GM23338 (cell line): Measurements from ENCODE around the gene NLGN1. TPM values are rescaled to one million over a fixed set of nuclear protein-coding genes. Genes with fewer than 3 reads are reported as not detected.

Experiments
- ATAC-seq: fragments of 200-7000 bp; cut with Tn5 transposase; 3 replicates; pipeline ENCODE4 v1.9.1; 2020
- DNase-seq: peaks from one replicate; pipeline ENCODE4 v3.0.0-alpha.2; 2015; ENCODE audit warnings: low spot score
- H2AFZ ChIP-seq: fragments of 200-600 bp; sonication (generic); 2 replicates; pipeline ENCODE4 v1.8.0; 2016; ENCODE audit warnings: antibody characterized with exemption, mild to moderate bottlenecking, moderate library complexity
- H3F3A ChIP-seq: fragments of 200-600 bp; sonication (generic); replicated peaks from 2 replicates; pipeline ENCODE4 v1.8.0; 2017; ENCODE audit warnings: antibody characterized with exemption, mixed run types, low read depth
- H3K27ac ChIP-seq: fragments of 200-600 bp; sonication (generic); 2 replicates; pipeline ENCODE4 v1.6.1; 2016; ENCODE audit warnings: low read depth
- H3K27me3 ChIP-seq: fragments of 200-600 bp; sonication (generic); 2 replicates; pipeline ENCODE4 v1.8.0; 2016; ENCODE audit warnings: mild to moderate bottlenecking, mixed run types, moderate library complexity; ENCODE audit not compliant: insufficient read depth
- H3K36me3 ChIP-seq: fragments of 200-600 bp; sonication (generic); 2 replicates; pipeline ENCODE4 v1.8.0; 2016; ENCODE audit warnings: mild to moderate bottlenecking; ENCODE audit not compliant: insufficient read depth
- H3K4me1 ChIP-seq: fragments of 200-600 bp; sonication (generic); 2 replicates; pipeline ENCODE4 v1.8.0; 2016; ENCODE audit warnings: mild to moderate bottlenecking, moderate library complexity; ENCODE audit not compliant: insufficient read depth
- H3K4me2 ChIP-seq: fragments of 200-600 bp; sonication (generic); 2 replicates; pipeline ENCODE4 v1.7.1; 2017; ENCODE audit warnings: mixed run types
- H3K4me3 ChIP-seq: fragments of 200-600 bp; sonication (generic); 2 replicates; pipeline ENCODE4 v1.6.1; 2016; ENCODE audit warnings: mixed run types
- H3K79me2 ChIP-seq: fragments of 200-600 bp; sonication (generic); replicated peaks from 2 replicates; pipeline ENCODE4 v1.8.0; 2017; ENCODE audit warnings: mild to moderate bottlenecking; ENCODE audit not compliant: insufficient read depth
- H3K9me2 ChIP-seq: fragments of 200-600 bp; sonication (generic); 2 replicates; pipeline ENCODE4 v1.8.0; 2017; ENCODE audit not compliant: insufficient read depth
- H4K20me1 ChIP-seq: fragments of 200-600 bp; sonication (generic); replicated peaks from 2 replicates; pipeline ENCODE4 v1.8.0; 2017; ENCODE audit warnings: mild to moderate bottlenecking; ENCODE audit not compliant: insufficient read depth
- H3K27ac Mint-ChIP-seq: 2 replicates; pipeline ENCODE4 v1.8.0; 2020; ENCODE audit warnings: inconsistent platforms, mild to moderate bottlenecking, moderate library complexity, mixed read lengths
- H3K27me3 Mint-ChIP-seq: 3 replicates; pipeline ENCODE4 v1.8.0; 2022; ENCODE audit warnings: low read depth, mild to moderate bottlenecking, moderate library complexity, mixed read lengths, inconsistent platforms; ENCODE audit not compliant: insufficient read depth, poor library complexity
- H3K36me3 Mint-ChIP-seq: 3 replicates; pipeline ENCODE4 v1.8.0; 2021; ENCODE audit warnings: low read depth, mild to moderate bottlenecking, inconsistent platforms, moderate library complexity, mixed read lengths
- H3K4me1 Mint-ChIP-seq: 3 replicates; pipeline ENCODE4 v1.8.0; 2020; ENCODE audit warnings: mild to moderate bottlenecking, inconsistent platforms, mixed read lengths
- H3K4me3 Mint-ChIP-seq: 3 replicates; pipeline ENCODE4 v1.8.0; 2021; ENCODE audit warnings: moderate library complexity, mild to moderate bottlenecking, inconsistent platforms, mixed read lengths
- H3K9me3 Mint-ChIP-seq: 3 replicates; pipeline ENCODE4 v1.8.0; 2020; ENCODE audit warnings: moderate library complexity, mild to moderate bottlenecking, inconsistent platforms, mixed read lengths
- EZH2 ChIP-seq: fragments of 200-600 bp; sonication (generic); IDR thresholded peaks from one replicate; pipeline ENCODE4 v1.8.0; 2017; ENCODE audit warnings: antibody characterized with exemption, mild to moderate bottlenecking, low read depth; ENCODE audit not compliant: unreplicated experiment
- EZH2phosphoT487 ChIP-seq: fragments of 200-600 bp; sonication (generic); IDR thresholded peaks from one replicate; pipeline ENCODE4 v1.8.1; 2018; ENCODE audit warnings: antibody characterized with exemption; ENCODE audit not compliant: unreplicated experiment
- NANOG ChIP-seq: IDR thresholded peaks from 2 replicates; pipeline ENCODE4 v1.6.1; 2016; ENCODE audit warnings: antibody characterized with exemption, borderline replicate concordance
- STAT1 ChIP-seq: IDR thresholded peaks from one replicate; pipeline ENCODE4 v1.6.1; 2016; ENCODE audit warnings: antibody characterized with exemption; ENCODE audit not compliant: unreplicated experiment
- ZNF114 ChIP-seq: fragments of 250-450 bp; sonication (Bioruptor Pico); IDR thresholded peaks from 2 replicates; pipeline ENCODE4 v1.5.0; 2020; ENCODE audit warnings: mild to moderate bottlenecking, moderate library complexity
- polyA plus RNA-seq: library from polyadenylated mRNA; unstranded; fragments of >200 nt; fragmentation: Nextera tagmentation; extraction: Ambion mirVana; gene quantifications from 2 replicates; pipeline ENCODE4 v1.2.1, GENCODE V29; 2016
- total RNA-seq: library from RNA; depleted of rRNA; stranded (reverse); fragments of >200 nt; shearing (Covaris generic); gene quantifications from 2 replicates; pipeline ENCODE4 v1.2.3, GENCODE V29; 2014
- TF ChIP-seq, protein P1 (sequence below): IDR thresholded peaks from one replicate; pipeline ENCODE4 v1.6.1; 2018; ENCODE audit warnings: antibody characterized with exemption; ENCODE audit not compliant: unreplicated experiment
- TF ChIP-seq, protein P2 (sequence below), 2 experiments: fragments of 200-600 bp in 1 of 2; sonication (generic) in 1 of 2; conservative IDR thresholded peaks; 2 replicates each; pipeline versions ENCODE4 v1.5.1 to v1.6.1; 2016 to 2017; ENCODE audit warnings: antibody characterized with exemption in 2 of 2, low read depth in 2 of 2, mild to moderate bottlenecking in 2 of 2, moderate library complexity in 1 of 2
- TF ChIP-seq, protein P3 (sequence below): IDR thresholded peaks from 2 replicates; pipeline ENCODE4 v1.6.1; 2016; ENCODE audit warnings: antibody characterized with exemption
- TF ChIP-seq, protein P4 (sequence below): fragments of 250-450 bp; sonication (Bioruptor Pico); IDR thresholded peaks from 2 replicates; pipeline ENCODE4 v1.5.0; 2020; ENCODE audit warnings: mild to moderate bottlenecking, moderate library complexity

Gene NLGN1
- total and polyA plus RNA-seq, 2 experiments from 2014 or later = 6.5 to 18.6 TPM

DNA sequence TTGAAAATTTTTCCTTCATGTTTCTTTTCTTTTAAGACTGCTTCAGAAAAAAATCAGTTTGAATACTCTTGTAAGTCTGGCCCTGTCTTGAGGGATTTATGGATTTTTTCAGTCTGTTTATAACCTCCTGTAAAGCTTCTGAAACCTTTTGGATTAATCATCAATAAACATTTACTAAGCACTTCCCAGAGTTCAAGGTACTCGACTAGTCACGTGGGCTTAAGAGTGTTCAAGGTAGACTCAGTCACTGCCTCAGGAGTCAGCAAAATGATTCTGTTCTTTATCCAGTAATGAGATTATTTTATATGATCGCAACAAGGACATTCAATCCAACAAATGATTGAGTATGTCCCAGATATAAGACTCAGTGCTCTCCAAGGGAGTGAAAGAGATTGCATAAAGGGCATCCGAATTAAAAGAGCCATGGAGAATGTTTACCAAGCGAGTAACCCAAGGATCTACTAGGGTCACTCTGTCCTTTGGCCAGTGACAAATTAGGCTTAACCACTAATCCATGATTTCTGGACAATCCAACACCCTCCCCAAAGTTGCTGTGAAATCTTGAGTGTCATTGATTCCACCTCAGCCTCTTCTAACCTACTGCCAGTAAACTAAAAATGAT lies 735.0 kb downstream of the NLGN1 start:
- Mint-ChIP-seq H3K27ac (0 out of 2 replicates have a peak overlapping the region, but pooled peaks have one; percentile 2), H3K27me3 (no peaks in the 10 kb centered on the region), H3K4me3 (no peak overlapping the region), H3K4me1 (peaks cover 1% of the 10 kb centered on the region; the same call in 1 of the 3 replicates), H3K36me3 (no peaks in the 10 kb centered on the region), H3K9me3 (no peaks in the 10 kb centered on the region)
- H3K4me1 ChIP-seq = no peaks in the 10 kb centered on the region; the same call in none of the 2 replicates
- H2AFZ ChIP-seq = no peak overlapping the region
- H3K4me3 ChIP-seq = no peak overlapping the region
- H3K27ac ChIP-seq = no peak overlapping the region
- no peaks in the 10 kb centered on the region for H3F3A ChIP-seq
- H3K79me2 ChIP-seq = no peaks in the 10 kb centered on the region
- DNase-seq = no peak
- no peak for ATAC-seq
- TF ChIP-seq, protein P1, sequence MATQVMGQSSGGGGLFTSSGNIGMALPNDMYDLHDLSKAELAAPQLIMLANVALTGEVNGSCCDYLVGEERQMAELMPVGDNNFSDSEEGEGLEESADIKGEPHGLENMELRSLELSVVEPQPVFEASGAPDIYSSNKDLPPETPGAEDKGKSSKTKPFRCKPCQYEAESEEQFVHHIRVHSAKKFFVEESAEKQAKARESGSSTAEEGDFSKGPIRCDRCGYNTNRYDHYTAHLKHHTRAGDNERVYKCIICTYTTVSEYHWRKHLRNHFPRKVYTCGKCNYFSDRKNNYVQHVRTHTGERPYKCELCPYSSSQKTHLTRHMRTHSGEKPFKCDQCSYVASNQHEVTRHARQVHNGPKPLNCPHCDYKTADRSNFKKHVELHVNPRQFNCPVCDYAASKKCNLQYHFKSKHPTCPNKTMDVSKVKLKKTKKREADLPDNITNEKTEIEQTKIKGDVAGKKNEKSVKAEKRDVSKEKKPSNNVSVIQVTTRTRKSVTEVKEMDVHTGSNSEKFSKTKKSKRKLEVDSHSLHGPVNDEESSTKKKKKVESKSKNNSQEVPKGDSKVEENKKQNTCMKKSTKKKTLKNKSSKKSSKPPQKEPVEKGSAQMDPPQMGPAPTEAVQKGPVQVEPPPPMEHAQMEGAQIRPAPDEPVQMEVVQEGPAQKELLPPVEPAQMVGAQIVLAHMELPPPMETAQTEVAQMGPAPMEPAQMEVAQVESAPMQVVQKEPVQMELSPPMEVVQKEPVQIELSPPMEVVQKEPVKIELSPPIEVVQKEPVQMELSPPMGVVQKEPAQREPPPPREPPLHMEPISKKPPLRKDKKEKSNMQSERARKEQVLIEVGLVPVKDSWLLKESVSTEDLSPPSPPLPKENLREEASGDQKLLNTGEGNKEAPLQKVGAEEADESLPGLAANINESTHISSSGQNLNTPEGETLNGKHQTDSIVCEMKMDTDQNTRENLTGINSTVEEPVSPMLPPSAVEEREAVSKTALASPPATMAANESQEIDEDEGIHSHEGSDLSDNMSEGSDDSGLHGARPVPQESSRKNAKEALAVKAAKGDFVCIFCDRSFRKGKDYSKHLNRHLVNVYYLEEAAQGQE = no peak
- TF ChIP-seq ZNF114 (CRISPR knock-in tag) (no peak), EZH2 (no peak), EZH2phosphoT487 (no peak), NANOG (no peak), STAT1 (no peak)
- TF ChIP-seq, protein P2, sequence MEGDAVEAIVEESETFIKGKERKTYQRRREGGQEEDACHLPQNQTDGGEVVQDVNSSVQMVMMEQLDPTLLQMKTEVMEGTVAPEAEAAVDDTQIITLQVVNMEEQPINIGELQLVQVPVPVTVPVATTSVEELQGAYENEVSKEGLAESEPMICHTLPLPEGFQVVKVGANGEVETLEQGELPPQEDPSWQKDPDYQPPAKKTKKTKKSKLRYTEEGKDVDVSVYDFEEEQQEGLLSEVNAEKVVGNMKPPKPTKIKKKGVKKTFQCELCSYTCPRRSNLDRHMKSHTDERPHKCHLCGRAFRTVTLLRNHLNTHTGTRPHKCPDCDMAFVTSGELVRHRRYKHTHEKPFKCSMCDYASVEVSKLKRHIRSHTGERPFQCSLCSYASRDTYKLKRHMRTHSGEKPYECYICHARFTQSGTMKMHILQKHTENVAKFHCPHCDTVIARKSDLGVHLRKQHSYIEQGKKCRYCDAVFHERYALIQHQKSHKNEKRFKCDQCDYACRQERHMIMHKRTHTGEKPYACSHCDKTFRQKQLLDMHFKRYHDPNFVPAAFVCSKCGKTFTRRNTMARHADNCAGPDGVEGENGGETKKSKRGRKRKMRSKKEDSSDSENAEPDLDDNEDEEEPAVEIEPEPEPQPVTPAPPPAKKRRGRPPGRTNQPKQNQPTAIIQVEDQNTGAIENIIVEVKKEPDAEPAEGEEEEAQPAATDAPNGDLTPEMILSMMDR (conservative IDR thresholded peaks at IDR 0.05; ENCODE audit: low read depth in 2 of 2) = no peak
- TF ChIP-seq, protein P3, sequence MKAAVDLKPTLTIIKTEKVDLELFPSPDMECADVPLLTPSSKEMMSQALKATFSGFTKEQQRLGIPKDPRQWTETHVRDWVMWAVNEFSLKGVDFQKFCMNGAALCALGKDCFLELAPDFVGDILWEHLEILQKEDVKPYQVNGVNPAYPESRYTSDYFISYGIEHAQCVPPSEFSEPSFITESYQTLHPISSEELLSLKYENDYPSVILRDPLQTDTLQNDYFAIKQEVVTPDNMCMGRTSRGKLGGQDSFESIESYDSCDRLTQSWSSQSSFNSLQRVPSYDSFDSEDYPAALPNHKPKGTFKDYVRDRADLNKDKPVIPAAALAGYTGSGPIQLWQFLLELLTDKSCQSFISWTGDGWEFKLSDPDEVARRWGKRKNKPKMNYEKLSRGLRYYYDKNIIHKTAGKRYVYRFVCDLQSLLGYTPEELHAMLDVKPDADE = no peak
- TF ChIP-seq, protein P4, sequence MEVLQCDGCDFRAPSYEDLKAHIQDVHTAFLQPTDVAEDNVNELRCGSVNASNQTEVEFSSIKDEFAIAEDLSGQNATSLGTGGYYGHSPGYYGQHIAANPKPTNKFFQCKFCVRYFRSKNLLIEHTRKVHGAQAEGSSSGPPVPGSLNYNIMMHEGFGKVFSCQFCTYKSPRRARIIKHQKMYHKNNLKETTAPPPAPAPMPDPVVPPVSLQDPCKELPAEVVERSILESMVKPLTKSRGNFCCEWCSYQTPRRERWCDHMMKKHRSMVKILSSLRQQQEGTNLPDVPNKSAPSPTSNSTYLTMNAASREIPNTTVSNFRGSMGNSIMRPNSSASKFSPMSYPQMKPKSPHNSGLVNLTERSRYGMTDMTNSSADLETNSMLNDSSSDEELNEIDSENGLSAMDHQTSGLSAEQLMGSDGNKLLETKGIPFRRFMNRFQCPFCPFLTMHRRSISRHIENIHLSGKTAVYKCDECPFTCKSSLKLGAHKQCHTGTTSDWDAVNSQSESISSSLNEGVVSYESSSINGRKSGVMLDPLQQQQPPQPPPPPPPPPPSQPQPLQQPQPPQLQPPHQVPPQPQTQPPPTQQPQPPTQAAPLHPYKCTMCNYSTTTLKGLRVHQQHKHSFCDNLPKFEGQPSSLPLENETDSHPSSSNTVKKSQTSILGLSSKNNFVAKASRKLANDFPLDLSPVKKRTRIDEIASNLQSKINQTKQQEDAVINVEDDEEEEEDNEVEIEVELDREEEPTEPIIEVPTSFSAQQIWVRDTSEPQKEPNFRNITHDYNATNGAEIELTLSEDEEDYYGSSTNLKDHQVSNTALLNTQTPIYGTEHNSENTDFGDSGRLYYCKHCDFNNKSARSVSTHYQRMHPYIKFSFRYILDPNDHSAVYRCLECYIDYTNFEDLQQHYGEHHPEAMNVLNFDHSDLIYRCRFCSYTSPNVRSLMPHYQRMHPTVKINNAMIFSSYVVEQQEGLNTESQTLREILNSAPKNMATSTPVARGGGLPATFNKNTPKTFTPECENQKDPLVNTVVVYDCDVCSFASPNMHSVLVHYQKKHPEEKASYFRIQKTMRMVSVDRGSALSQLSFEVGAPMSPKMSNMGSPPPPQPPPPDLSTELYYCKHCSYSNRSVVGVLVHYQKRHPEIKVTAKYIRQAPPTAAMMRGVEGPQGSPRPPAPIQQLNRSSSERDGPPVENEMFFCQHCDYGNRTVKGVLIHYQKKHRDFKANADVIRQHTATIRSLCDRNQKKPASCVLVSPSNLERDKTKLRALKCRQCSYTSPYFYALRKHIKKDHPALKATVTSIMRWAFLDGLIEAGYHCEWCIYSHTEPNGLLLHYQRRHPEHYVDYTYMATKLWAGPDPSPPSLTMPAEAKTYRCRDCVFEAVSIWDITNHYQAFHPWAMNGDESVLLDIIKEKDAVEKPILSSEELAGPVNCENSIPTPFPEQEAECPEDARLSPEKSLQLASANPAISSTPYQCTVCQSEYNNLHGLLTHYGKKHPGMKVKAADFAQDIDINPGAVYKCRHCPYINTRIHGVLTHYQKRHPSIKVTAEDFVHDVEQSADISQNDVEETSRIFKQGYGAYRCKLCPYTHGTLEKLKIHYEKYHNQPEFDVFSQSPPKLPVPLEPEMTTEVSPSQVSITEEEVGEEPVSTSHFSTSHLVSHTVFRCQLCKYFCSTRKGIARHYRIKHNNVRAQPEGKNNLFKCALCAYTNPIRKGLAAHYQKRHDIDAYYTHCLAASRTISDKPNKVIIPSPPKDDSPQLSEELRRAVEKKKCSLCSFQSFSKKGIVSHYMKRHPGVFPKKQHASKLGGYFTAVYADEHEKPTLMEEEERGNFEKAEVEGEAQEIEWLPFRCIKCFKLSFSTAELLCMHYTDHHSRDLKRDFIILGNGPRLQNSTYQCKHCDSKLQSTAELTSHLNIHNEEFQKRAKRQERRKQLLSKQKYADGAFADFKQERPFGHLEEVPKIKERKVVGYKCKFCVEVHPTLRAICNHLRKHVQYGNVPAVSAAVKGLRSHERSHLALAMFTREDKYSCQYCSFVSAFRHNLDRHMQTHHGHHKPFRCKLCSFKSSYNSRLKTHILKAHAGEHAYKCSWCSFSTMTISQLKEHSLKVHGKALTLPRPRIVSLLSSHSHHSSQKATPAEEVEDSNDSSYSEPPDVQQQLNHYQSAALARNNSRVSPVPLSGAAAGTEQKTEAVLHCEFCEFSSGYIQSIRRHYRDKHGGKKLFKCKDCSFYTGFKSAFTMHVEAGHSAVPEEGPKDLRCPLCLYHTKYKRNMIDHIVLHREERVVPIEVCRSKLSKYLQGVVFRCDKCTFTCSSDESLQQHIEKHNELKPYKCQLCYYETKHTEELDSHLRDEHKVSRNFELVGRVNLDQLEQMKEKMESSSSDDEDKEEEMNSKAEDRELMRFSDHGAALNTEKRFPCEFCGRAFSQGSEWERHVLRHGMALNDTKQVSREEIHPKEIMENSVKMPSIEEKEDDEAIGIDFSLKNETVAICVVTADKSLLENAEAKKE = no peak
- H3K27me3 ChIP-seq = no peaks in the 10 kb centered on the region
- H4K20me1 ChIP-seq = no peaks in the 10 kb centered on the region
- no peak overlapping the region for H3K4me2 ChIP-seq
- H3K9me2 ChIP-seq = peaks cover 8% of the 10 kb centered on the region; the same call in 1 of the 2 replicates
- no peaks in the 10 kb centered on the region for H3K36me3 ChIP-seq
